LNCaP clone FGC (cell line): ENCODE data around the gene SEZ6.

Source experiments
- DNase-seq: peaks from one replicate; pipeline ENCODE4 v3.0.0-alpha.2; 2011; ENCODE audit warnings: low read depth
- H3K4me3 ChIP-seq: 2 replicates; pipeline ENCODE4 v1.5.1; 2011; ENCODE audit warnings: mild to moderate bottlenecking, low read depth, low read length, control low read depth
- TF ChIP-seq, protein P1 (sequence below): IDR thresholded peaks from 2 replicates; pipeline ENCODE4 v1.5.1; 2012; ENCODE audit warnings: mild to moderate bottlenecking; ENCODE audit not compliant: control insufficient read depth, insufficient read depth; ENCODE audit errors: extremely low read depth

SEZ6 gene

DNA sequence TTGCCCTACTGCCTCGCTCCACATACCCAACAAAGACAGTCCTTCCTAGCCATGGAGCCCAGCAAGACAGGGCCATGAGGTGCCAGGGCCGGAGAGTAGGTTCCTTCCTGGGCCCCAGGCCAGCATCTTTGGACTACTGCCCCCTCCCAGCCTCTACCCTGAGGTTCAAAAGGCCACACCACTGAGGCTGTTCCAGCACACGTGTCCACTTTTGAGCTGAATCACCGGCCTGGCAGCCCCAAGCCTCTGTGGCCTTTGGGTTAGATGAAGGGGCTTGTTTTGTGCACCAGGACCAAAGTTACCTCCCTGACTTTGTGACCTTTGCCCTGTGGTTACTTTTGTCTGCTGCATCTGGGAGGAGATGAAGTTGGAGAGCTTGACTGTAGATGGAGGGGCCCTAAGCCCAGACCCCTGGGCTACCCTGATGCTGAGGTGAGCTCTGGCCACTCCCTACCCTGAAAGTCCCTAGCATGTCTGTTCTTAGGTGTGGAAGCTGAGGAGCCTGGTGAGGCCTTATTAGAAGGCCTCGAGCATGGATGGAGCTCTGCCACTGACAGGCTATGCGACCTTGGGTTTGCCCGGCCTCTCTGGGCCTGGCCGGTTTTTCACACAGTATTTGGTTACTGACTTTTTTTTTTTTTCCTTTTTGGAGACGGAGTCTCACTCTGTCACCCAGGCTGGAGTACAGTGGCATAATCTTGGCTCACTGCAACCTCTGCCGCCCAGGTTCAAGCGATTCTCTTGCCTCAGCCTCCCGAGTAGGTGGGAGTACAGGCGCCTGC lies 12.0 kb downstream of the SEZ6 start:
- H3K4me3 ChIP-seq, result no peak overlapping the region
- DNase-seq, result no peak
- TF ChIP-seq, protein P1, sequence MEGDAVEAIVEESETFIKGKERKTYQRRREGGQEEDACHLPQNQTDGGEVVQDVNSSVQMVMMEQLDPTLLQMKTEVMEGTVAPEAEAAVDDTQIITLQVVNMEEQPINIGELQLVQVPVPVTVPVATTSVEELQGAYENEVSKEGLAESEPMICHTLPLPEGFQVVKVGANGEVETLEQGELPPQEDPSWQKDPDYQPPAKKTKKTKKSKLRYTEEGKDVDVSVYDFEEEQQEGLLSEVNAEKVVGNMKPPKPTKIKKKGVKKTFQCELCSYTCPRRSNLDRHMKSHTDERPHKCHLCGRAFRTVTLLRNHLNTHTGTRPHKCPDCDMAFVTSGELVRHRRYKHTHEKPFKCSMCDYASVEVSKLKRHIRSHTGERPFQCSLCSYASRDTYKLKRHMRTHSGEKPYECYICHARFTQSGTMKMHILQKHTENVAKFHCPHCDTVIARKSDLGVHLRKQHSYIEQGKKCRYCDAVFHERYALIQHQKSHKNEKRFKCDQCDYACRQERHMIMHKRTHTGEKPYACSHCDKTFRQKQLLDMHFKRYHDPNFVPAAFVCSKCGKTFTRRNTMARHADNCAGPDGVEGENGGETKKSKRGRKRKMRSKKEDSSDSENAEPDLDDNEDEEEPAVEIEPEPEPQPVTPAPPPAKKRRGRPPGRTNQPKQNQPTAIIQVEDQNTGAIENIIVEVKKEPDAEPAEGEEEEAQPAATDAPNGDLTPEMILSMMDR, result no peak

DNA sequence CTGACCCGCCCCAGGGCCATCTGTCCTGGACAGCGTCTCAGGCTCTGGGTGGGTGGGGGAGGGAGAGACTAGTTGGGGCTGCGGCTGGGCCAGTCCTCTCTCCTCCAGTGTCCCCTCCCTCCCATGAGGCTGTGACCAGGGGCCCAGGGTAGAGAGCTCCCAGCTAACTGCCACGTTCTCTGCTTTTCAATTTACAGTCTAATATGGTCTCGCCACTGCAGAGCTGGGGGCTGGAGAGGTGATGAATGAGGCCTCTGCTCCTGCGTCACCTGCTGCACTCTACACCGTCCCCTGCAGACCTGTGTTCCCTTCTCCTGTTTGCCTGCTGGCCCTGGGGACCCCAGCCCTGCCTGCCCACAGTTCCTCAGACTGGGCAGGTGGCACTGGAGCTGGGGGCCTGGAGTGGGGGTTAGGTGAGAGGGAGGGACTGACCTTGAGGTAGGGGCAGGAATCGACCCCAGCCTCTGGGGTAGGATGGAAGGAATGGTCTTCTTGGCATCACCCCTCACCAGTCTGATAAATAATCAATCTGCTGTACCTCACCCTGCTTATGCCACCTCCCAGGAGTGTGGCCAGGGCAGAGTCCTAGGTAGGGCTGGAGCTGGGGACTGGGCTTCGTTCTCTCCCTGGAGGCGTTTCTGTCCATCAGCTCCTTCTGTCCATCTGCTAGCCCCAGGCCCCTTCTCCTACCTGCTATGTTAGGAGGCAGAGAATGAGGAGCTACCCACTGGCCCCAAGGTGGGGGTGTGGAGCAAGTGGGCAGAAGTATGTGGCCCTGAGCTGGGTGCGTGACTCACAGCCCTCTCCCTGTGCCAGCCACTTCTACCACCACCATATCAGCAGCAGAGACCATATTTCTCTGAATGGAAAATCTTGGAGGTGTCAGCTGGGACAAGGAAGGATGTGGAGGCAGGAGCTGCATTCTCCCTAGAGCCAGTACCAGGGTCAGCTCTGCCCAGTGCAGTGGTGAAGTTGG lies 12.9 kb downstream of the SEZ6 start:
- H3K4me3 ChIP-seq, result no peak overlapping the region
- TF ChIP-seq, protein P1, result no peak
- no peak for DNase-seq

DNA sequence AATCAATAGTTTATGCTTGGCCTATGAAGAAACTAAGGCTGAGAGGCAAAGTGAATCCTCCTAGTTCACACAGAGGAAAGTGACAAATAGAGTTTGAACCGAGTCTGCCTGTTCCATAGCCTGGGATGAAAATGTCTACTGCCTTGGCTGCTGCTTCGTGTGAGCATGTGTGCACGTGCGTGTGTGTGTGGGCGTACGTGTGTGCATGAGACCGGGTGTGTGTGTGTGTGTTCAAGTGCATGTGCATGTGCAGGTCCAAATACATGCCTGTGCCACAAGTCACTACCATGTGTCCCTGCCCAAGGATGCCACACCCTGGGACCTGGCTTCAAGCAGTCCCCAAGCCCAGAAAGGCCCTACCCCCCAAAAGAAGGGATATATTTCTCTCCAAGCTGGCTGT lies 13.6 kb downstream of the SEZ6 start:
- H3K4me3 ChIP-seq, result no peak overlapping the region
- TF ChIP-seq, protein P1, result no peak
- no peak for DNase-seq

DNA sequence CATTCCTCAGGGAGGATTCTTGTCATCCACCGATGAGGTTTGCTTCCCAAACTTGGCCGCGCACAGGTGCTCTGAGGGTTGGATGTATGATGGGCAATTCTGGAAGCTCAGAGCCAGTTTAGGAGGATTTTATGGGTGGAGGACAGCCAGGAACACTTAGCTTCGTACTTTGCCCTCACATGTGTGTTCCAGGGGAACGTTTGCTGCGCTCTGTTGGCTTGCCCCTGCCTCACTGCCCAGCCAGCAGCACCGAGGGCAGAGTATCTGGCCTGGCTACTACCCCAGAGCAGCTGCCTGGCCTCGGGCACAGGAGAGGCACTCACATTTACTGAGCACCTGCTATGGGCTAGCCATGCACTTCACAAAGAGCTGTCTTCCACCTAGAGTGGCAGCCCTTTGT lies 14.1 kb downstream of the SEZ6 start:
- no peak for DNase-seq
- TF ChIP-seq, protein P1, result no peak
- H3K4me3 ChIP-seq, result no peak overlapping the region

DNA sequence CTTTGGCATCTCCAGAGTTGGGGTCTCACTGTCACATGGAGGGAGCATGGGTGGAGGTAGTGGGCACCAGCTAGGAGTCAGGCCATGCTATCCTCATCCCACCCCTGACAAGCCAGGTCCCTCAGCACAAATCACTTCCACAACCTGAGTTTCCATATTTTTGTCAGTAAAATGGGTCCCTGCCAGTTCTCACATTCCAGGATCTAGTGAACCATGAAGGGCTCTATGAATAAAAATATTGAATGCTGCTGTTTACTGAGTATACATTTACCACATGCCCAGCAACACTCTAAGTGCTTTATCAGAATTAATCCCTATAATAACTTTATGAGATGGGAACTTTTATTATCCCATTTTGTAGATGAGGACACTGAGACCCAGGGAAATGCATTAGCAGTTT lies 16.8 kb downstream of the SEZ6 start:
- DNase-seq, result no peak
- TF ChIP-seq, protein P1, result no peak
- no peak overlapping the region for H3K4me3 ChIP-seq

DNA sequence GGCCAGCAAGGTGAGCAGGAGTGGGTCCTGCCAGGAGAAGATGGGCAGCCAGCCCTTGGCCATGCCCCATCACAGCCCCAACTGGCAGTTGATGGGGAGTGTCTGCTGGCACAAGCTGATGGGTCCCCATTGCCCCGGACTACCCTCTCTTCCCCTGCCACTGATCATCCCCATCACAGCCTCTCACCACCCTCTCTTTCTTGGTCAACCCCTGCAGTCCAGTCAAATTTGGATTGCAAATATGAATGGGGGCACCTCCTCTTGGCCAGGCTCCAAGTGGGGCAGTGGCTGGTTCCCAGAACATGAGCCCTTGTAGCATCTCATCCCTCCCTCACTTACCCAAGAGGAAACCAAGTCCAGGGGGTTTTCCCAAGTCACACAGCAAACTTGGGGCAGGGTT lies 17.4 kb downstream of the SEZ6 start:
- no peak for DNase-seq
- no peak overlapping the region for H3K4me3 ChIP-seq
- TF ChIP-seq, protein P1, result no peak
